Epithelial cell of proximal tubule (primary cell): Measurements from ENCODE around the gene RFC5. TPM values are rescaled to one million over a fixed set of nuclear protein-coding genes. Genes with fewer than 3 reads are reported as not detected.

Experiments
- DNase-seq: peaks from one replicate; pipeline ENCODE4 v3.0.0-alpha.2; 2011; ENCODE audit warnings: low read depth
- H3K4me3 ChIP-seq: 2 replicates; pipeline ENCODE4 v1.5.1; 2011; ENCODE audit warnings: low read depth, mild to moderate bottlenecking, low read length
- CTCF ChIP-seq: conservative IDR thresholded peaks from 2 replicates; pipeline ENCODE4 v1.5.1; 2012; ENCODE audit warnings: low read depth, mild to moderate bottlenecking, low read length
- total RNA-seq: library from RNA; depleted of rRNA; stranded (reverse); fragments of >200 nt; gene quantifications from 2 replicates; pipeline ENCODE4 v1.2.3, GENCODE V29; 2015

Gene RFC5
- total RNA-seq, 1 donor from 2014 or later = 31.0 TPM

GRCh38 chr12:118025168-118025567 lies 8.7 kb downstream of the RFC5 start:
- no peak for DNase-seq
- H3K4me3 ChIP-seq = no peak overlapping the region

DNA sequence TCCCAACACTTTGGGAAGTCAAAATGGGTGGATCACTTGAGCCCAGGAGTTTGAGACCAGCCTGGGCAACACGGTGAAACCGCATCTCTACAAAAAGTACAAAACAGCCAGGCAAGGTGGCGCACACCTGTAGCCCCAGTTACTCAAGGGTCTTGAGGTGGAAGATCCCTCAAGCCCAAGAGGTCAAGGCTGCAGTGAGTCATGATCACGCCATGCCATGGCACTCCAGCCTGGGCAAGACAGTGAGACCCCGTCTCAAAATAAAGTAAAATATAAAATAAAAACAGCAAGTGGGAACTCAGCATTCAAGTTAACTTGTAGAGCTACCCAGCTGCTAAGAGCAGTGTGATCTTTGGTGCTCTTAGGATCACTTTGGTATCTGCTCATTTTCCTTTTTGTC lies 12.7 kb downstream of the RFC5 start:
- no peak for TF ChIP-seq CTCF
- no peak for DNase-seq
- H3K4me3 ChIP-seq = no peak overlapping the region

More at GRCh38 chr12:118025168-118025567, 8.7 kb downstream of the RFC5 start:
- no peak for TF ChIP-seq CTCF

GRCh38 chr12:118032188-118032587 lies 15.7 kb downstream of the RFC5 start:
- no peak for TF ChIP-seq CTCF
- no peak for DNase-seq
- no peak overlapping the region for H3K4me3 ChIP-seq

- no peak for TF ChIP-seq CTCF
- no peak for DNase-seq
Measured at GRCh38 chr12:118033323-118033722, 16.8 kb downstream of the RFC5 start.

GRCh38 chr12:118033902-118034301 lies 17.4 kb downstream of the RFC5 start:
- H3K4me3 ChIP-seq = no peak overlapping the region
- no peak for DNase-seq
- TF ChIP-seq CTCF = no peak

More at GRCh38 chr12:118033323-118033722, 16.8 kb downstream of the RFC5 start:
- H3K4me3 ChIP-seq = no peak overlapping the region

GRCh38 chr12:118034429-118035189 lies 18.1 kb downstream of the RFC5 start:
- no peak overlapping the region for H3K4me3 ChIP-seq
- DNase-seq = no peak
- TF ChIP-seq CTCF = peak; percentile 66
